Stomach (tissue), 9 donors: ENCODE measurements around the gene CCNI. TPM values are rescaled to one million over a fixed set of nuclear protein-coding genes. Genes with fewer than 3 reads are reported as not detected.
"Not testable (repeated sequence)": the region's sequence is repeated elsewhere in the genome, so short reads cannot be mapped to it uniquely, and the experiment has no call there.

Experiments
- DNase-seq, 2 donors: peaks; one replicate each; pipeline versions ENCODE4 v3.0.0 to v3.0.0-alpha.2; 2013 to 2019
- H3K27ac ChIP-seq, 5 donors: fragments of 200-600 bp in 4 of 5; sonication (generic) in 4 of 5; one replicate each; pipeline ENCODE4 v1.5.1; 2013 to 2019; ENCODE audit warnings: mild to moderate bottlenecking in 1 of 5, moderate library complexity in 1 of 5
- H3K27me3 ChIP-seq, 3 donors: fragments of 200-600 bp; sonication (generic); one replicate each; pipeline ENCODE4 v1.5.1; 2017 to 2019; ENCODE audit warnings: mixed run types in 1 of 3
- H3K36me3 ChIP-seq, 4 donors: fragments of 200-600 bp; sonication (generic); 1 replicate in 3 of 4; 2 replicates in 1 of 4; pipeline ENCODE4 v1.5.1; 2016 to 2019
- H3K4me1 ChIP-seq, 4 donors: fragments of 200-600 bp; sonication (generic); one replicate each; pipeline ENCODE4 v1.5.1; 2016 to 2019
- H3K4me3 ChIP-seq, 4 donors: fragments of 200-600 bp; sonication (generic) in 3 of 4; one replicate each; pipeline ENCODE4 v1.5.1; 2016 to 2019; ENCODE audit warnings: mild to moderate bottlenecking in 1 of 4
- H3K9me3 ChIP-seq, 4 donors: fragments of 200-600 bp; sonication (generic); one replicate each; pipeline ENCODE4 v1.5.1; 2016 to 2019
- EP300 ChIP-seq: sonication (generic); formaldehyde crosslinking; IDR thresholded peaks from one replicate; pipeline ENCODE4 v1.6.1; 2017; ENCODE audit warnings: antibody characterized with exemption
- POLR2A ChIP-seq, 4 donors: fragments of 450-650 bp; IDR thresholded peaks; one replicate each; pipeline ENCODE4 v1.6.1; 2016; ENCODE audit warnings: antibody characterized with exemption in 4 of 4, control low read depth in 2 of 4, mild to moderate bottlenecking in 1 of 4, moderate library complexity in 1 of 4
- POLR2AphosphoS5 ChIP-seq, 3 donors: sonication (generic); formaldehyde crosslinking; IDR thresholded peaks; one replicate each; pipeline ENCODE4 v1.6.1; 2016; ENCODE audit warnings: antibody characterized with exemption in 3 of 3
- WGBS, 5 donors: extraction: QIAGEN DNeasy Blood & Tissue Kit in 3 of 5; methylation state at CpG; one replicate each; pipeline versions ENCODE4 v1.1.5 to v1.1.7; 2013 to 2018; 5-methylcytosine and 5-hydroxymethylcytosine counted together
- intact Hi-C: fragments of 100-400 bp; cut with DNase I; formaldehyde crosslinking; loops from one replicate; pipeline ENCODE4 v1.15.1; 2023; ENCODE audit warnings: low total_unique reads
- polyA plus RNA-seq, 3 donors: library from polyadenylated mRNA; stranded (reverse); fragments of 200-250 nt; gene quantifications; one replicate each; pipeline ENCODE4 v1.2.3, GENCODE V29; 2013
- total RNA-seq, 5 donors: library from RNA; depleted of rRNA; stranded (reverse); fragments of >200 nt; gene quantifications; one replicate each; pipeline versions ENCODE4 v1.1.0 to v1.2.3, GENCODE V29; 2014 to 2016
- TF ChIP-seq, protein P1 (sequence below), 7 experiments: fragments of 450-650 bp in 4 of 7; fragments of 200-600 bp in 3 of 7; sonication (generic) in 3 of 7; IDR thresholded peaks; one replicate each; pipeline ENCODE4 v1.5.1; 2016 to 2019; ENCODE audit warnings: antibody characterized with exemption in 7 of 7, control low read depth in 2 of 7, mild to moderate bottlenecking in 1 of 7
- donor health status: healthy with polysubstance abuse.
- donor health status: Bipolar disorder and iron deficiency.
- donor health status: healthy.

The CCNI gene
- total and polyA plus RNA-seq, 8 donors, result 43.4 to 278 (median 144) TPM

- DNase-seq, result no peak
- Histone ChIP-seq H3K4me3 (no peak overlapping the region), H3K4me1 (no peaks in the 10 kb centered on the region), H3K27me3 (no peaks in the 10 kb centered on the region), H3K9me3 (no peaks in the 10 kb centered on the region), H3K36me3 (peaks cover 38 to 90% (median 88%) of the 10 kb centered on the region in 4 donors), H3K27ac (no peak overlapping the region)
- no peak for TF ChIP-seq POLR2AphosphoS5 (IDR thresholded peaks at IDR 0.05)
- TF ChIP-seq, protein P1, sequence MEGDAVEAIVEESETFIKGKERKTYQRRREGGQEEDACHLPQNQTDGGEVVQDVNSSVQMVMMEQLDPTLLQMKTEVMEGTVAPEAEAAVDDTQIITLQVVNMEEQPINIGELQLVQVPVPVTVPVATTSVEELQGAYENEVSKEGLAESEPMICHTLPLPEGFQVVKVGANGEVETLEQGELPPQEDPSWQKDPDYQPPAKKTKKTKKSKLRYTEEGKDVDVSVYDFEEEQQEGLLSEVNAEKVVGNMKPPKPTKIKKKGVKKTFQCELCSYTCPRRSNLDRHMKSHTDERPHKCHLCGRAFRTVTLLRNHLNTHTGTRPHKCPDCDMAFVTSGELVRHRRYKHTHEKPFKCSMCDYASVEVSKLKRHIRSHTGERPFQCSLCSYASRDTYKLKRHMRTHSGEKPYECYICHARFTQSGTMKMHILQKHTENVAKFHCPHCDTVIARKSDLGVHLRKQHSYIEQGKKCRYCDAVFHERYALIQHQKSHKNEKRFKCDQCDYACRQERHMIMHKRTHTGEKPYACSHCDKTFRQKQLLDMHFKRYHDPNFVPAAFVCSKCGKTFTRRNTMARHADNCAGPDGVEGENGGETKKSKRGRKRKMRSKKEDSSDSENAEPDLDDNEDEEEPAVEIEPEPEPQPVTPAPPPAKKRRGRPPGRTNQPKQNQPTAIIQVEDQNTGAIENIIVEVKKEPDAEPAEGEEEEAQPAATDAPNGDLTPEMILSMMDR (IDR thresholded peaks at IDR 0.05), result no peak
- TF ChIP-seq POLR2A (IDR thresholded peaks at IDR 0.05), result no peak
- no peak for TF ChIP-seq EP300
- intact Hi-C loops, result loop anchor here (10.0 kb wide), 1 partner anchor 87 kb away; the partner anchor contains the start of gene SEPTIN11
- WGBS, 5 donors, result 79 to 91% (median 89%) methylated on average over 5 of the region's 5 CpGs
Observed at GRCh38 chr4:77031544-77031943, 44.2 kb downstream of the CCNI start.

GRCh38 chr4:77029757-77030156, 46.0 kb downstream of the CCNI start:
- WGBS, 5 donors, result 95 to 100% (median 98%) methylated on average over 7 of the region's 7 CpGs
- H3K9me3 ChIP-seq, H3K27ac ChIP-seq, H3K4me1 ChIP-seq, H3K27me3 ChIP-seq, H3K4me3 ChIP-seq, DNase-seq: not testable (repeated sequence)
- H3K36me3 ChIP-seq, result peaks cover 29 to 96% (median 91%) of the 10 kb centered on the region in 4 donors
- intact Hi-C loops, result loop anchor here (10.0 kb wide), 1 partner anchor 85 kb away; the partner anchor contains the start of gene SEPTIN11

- Histone ChIP-seq H3K9me3 (no peaks in the 10 kb centered on the region), H3K27me3 (no peaks in the 10 kb centered on the region), H3K27ac (no peak overlapping the region), H3K36me3 (peaks cover 28 to 95% (median 89%) of the 10 kb centered on the region in 4 donors), H3K4me1 (peaks cover 0 to 9% (median 5%) of the 10 kb centered on the region in 4 donors), H3K4me3 (no peak overlapping the region)
- WGBS, 5 donors, result 79 to 90% (median 83%) methylated on average over 2 of the region's 2 CpGs
- TF ChIP-seq, protein P1 (IDR thresholded peaks at IDR 0.05), result no peak
- TF ChIP-seq POLR2AphosphoS5 (IDR thresholded peaks at IDR 0.05) (no peak), POLR2A (IDR thresholded peaks at IDR 0.05) (no peak), EP300 (no peak)
- DNase-seq, result no peak
- intact Hi-C loops, result no loop called here
Observed at GRCh38 chr4:77028246-77028645, 47.5 kb downstream of the CCNI start.

DNA sequence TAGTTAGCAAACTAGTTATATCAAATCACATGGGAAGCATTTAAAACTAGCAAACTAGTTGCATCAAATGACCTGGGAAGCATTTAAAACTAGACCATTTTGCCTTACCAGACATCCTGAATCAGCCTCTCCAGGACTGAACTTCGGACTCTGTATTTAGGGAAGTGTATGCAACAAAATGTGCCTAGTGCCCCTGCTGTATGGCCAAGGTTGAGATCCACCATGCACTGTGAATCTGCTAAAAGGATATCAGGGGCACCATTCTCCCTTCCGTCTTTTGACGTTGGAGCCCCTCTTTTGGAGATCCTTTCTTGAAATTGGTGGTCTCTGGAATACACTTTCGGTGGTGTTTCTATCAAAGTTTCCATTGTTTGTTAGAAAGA, 49.5 kb downstream of the CCNI start:
- Histone ChIP-seq H3K27me3 (no peaks in the 10 kb centered on the region), H3K9me3 (no peaks in the 10 kb centered on the region), H3K4me3 (no peak overlapping the region), H3K36me3 (peaks cover 28 to 87% (median 84%) of the 10 kb centered on the region in 4 donors), H3K4me1 (peaks cover 0 to 25% (median 15%) of the 10 kb centered on the region in 4 donors), H3K27ac (no peak overlapping the region)
- TF ChIP-seq POLR2AphosphoS5 (IDR thresholded peaks at IDR 0.05), result no peak
- TF ChIP-seq, protein P1 (IDR thresholded peaks at IDR 0.05), result no peak
- TF ChIP-seq EP300, result no peak
- no peak for TF ChIP-seq POLR2A (IDR thresholded peaks at IDR 0.05)
- 94 to 95% (median 95%) methylated on average over 4 of the region's 4 CpGs for WGBS, 5 donors
- DNase-seq, result no peak
- intact Hi-C loops, result no loop called here

GRCh38 chr4:77025643-77026321, 50.0 kb downstream of the CCNI start:
- WGBS, 5 donors, result 79 to 85% (median 83%) methylated on average over 1 of the region's 1 CpG
- intact Hi-C loops, result no loop called here
- Histone ChIP-seq H3K9me3 (no peaks in the 10 kb centered on the region), H3K27me3 (no peaks in the 10 kb centered on the region), H3K36me3 (peaks cover 28 to 87% (median 84%) of the 10 kb centered on the region in 4 donors), H3K4me3 (no peak overlapping the region), H3K4me1 (peaks cover 0 to 30% (median 19%) of the 10 kb centered on the region in 4 donors), H3K27ac (no peak overlapping the region)
- TF ChIP-seq, protein P1 (IDR thresholded peaks at IDR 0.05), result no peak
- TF ChIP-seq POLR2A (IDR thresholded peaks at IDR 0.05), result no peak
- no peak for TF ChIP-seq POLR2AphosphoS5 (IDR thresholded peaks at IDR 0.05)
- no peak for TF ChIP-seq EP300
- no peak for DNase-seq
